Esophagus (tissue), 2 donors: ENCODE results near the gene RALGAPB. TPM values are rescaled to one million over a fixed set of nuclear protein-coding genes. Genes with fewer than 3 reads are reported as not detected.
A peak's percentile ranks its signal among the peaks of the same experiment; 100 is the strongest.
"Not testable (repeated sequence)": the region's sequence is repeated elsewhere in the genome, so short reads cannot be mapped to it uniquely, and the experiment has no call there.

Experiments used
- H3K27ac ChIP-seq, 2 donors: one replicate each; pipeline ENCODE4 v1.5.1; 2013; ENCODE audit warnings: low read depth in 2 of 2, mild to moderate bottlenecking in 2 of 2, inconsistent platforms in 1 of 2, low read length in 1 of 2, moderate library complexity in 1 of 2
- H3K27me3 ChIP-seq, 2 donors: one replicate each; pipeline ENCODE4 v1.6.1; 2013; ENCODE audit warnings: low read length in 2 of 2, control low read depth in 1 of 2, mild to moderate bottlenecking in 1 of 2; ENCODE audit not compliant: insufficient read depth in 2 of 2, control insufficient read depth in 1 of 2
- H3K36me3 ChIP-seq, 2 donors: one replicate each; pipeline ENCODE4 v1.6.1; 2013; ENCODE audit warnings: low read length in 1 of 2; ENCODE audit not compliant: control insufficient read depth in 2 of 2, insufficient read depth in 2 of 2
- H3K4me1 ChIP-seq, 2 donors: one replicate each; pipeline ENCODE4 v1.6.1; 2013; ENCODE audit warnings: low read length in 1 of 2; ENCODE audit not compliant: control insufficient read depth in 2 of 2, insufficient read depth in 2 of 2
- H3K4me3 ChIP-seq, 2 donors: one replicate each; pipeline ENCODE4 v1.5.1; 2013; ENCODE audit warnings: low read length in 2 of 2, mild to moderate bottlenecking in 2 of 2, low read depth in 1 of 2, moderate library complexity in 1 of 2
- H3K9me3 ChIP-seq, 2 donors: one replicate each; pipeline ENCODE4 v1.6.1; 2013; ENCODE audit warnings: mild to moderate bottlenecking in 2 of 2, low read depth in 1 of 2, low read length in 1 of 2, moderate library complexity in 1 of 2; ENCODE audit not compliant: control insufficient read depth in 2 of 2, insufficient read depth in 1 of 2
- WGBS, 2 donors: extraction: QIAGEN DNeasy Blood & Tissue Kit; methylation state at CpG; one replicate each; pipeline ENCODE4 v1.1.7; 2013; 5-methylcytosine and 5-hydroxymethylcytosine counted together
- polyA plus RNA-seq, 2 donors: library from polyadenylated mRNA; stranded (reverse); fragments of 200-250 nt; gene quantifications; one replicate each; pipeline ENCODE4 v1.2.3, GENCODE V29; 2013
- donor health status: healthy with polysubstance abuse.
- donor health status: Bipolar disorder and iron deficiency.

Gene RALGAPB
- polyA plus RNA-seq, 2 donors = 9.6 to 10.3 TPM

- H3K4me1 ChIP-seq, H3K36me3 ChIP-seq, H3K27me3 ChIP-seq, H3K4me3 ChIP-seq, H3K9me3 ChIP-seq: not testable (repeated sequence)
- 83 to 87% methylated on average over 15 of the region's 15 CpGs for WGBS, 2 donors
- peak overlapping the region in 1 of 2 donors; percentile 24 for H3K27ac ChIP-seq
Measured at GRCh38 chr20:38595886-38596285, 123.2 kb downstream of the RALGAPB start.

- Histone ChIP-seq H3K9me3 (no peaks in the 10 kb centered on the region), H3K27ac (peak overlapping the region in 1 of 2 donors; percentile 64), H3K4me3 (no peak overlapping the region), H3K27me3 (peaks cover 0 to 6% of the 10 kb centered on the region in 2 donors), H3K36me3 (no peaks in the 10 kb centered on the region), H3K4me1 (peaks cover 0 to 8% of the 10 kb centered on the region in 2 donors)
- 30 to 43% methylated on average over 9 of the region's 9 CpGs for WGBS, 2 donors
Measured at GRCh38 chr20:38599410-38599882, 126.8 kb downstream of the RALGAPB start.

GRCh38 chr20:38600057-38600456, 127.4 kb downstream of the RALGAPB start:
- Histone ChIP-seq H3K27me3 (peaks cover 0 to 6% of the 10 kb centered on the region in 2 donors), H3K27ac (peak overlapping the region in 1 of 2 donors; percentile 53), H3K4me3 (no peak overlapping the region), H3K4me1 (peaks cover 0 to 8% of the 10 kb centered on the region in 2 donors), H3K9me3 (no peaks in the 10 kb centered on the region), H3K36me3 (no peaks in the 10 kb centered on the region)
- WGBS, 2 donors = 95 to 100% methylated on average over 1 of the region's 1 CpG

- peaks cover 0 to 6% of the 10 kb centered on the region in 2 donors for H3K27me3 ChIP-seq
- no peaks in the 10 kb centered on the region for H3K9me3 ChIP-seq
- H3K27ac ChIP-seq = peak within 1 kb of the TSS; percentile 30 to 36
- H3K4me3 ChIP-seq = peak within 1 kb of the TSS; percentile 50 to 56
- WGBS, 2 donors = 9% methylated on average over 42 of the region's 42 CpGs
- H3K36me3 ChIP-seq = no peaks in the 10 kb centered on the region
- H3K4me1 ChIP-seq = peaks cover 0 to 8% of the 10 kb centered on the region in 2 donors
Measured at GRCh38 chr20:38601216-38602184, 128.9 kb downstream of the RALGAPB start, which contains the start of gene ARHGAP40. ARHGAP40 (plus strand) TSS chr20:38601809.

GRCh38 chr20:38602185-38602581, 129.5 kb downstream of the RALGAPB start:
- H3K36me3 ChIP-seq = no peaks in the 10 kb centered on the region
- no peaks in the 10 kb centered on the region for H3K9me3 ChIP-seq
- 54 to 57% methylated on average over 5 of the region's 5 CpGs for WGBS, 2 donors
- H3K27me3 ChIP-seq = peaks cover 0 to 6% of the 10 kb centered on the region in 2 donors
- H3K4me1 ChIP-seq = peaks cover 0 to 8% of the 10 kb centered on the region in 2 donors
- H3K27ac ChIP-seq = no peak overlapping the region
- H3K4me3 ChIP-seq = peak overlapping the region; percentile 50 to 56

GRCh38 chr20:38603286-38603685, 130.6 kb downstream of the RALGAPB start:
- Histone ChIP-seq H3K36me3 (no peaks in the 10 kb centered on the region), H3K4me1 (peaks cover 0 to 8% of the 10 kb centered on the region in 2 donors), H3K27ac (no peak overlapping the region), H3K4me3 (peak overlapping the region; percentile 21 to 50), H3K9me3 (no peaks in the 10 kb centered on the region), H3K27me3 (peaks cover 0 to 7% of the 10 kb centered on the region in 2 donors)
- WGBS, 2 donors = 78 to 83% methylated on average over 3 of the region's 3 CpGs

GRCh38 chr20:38604873-38605303, 132.2 kb downstream of the RALGAPB start:
- Histone ChIP-seq H3K4me1 (peaks cover 0 to 3% of the 10 kb centered on the region in 2 donors), H3K27me3 (peaks cover 0 to 7% of the 10 kb centered on the region in 2 donors), H3K36me3 (no peaks in the 10 kb centered on the region), H3K27ac (no peak overlapping the region), H3K4me3 (no peak overlapping the region), H3K9me3 (no peaks in the 10 kb centered on the region)
- 31 to 38% methylated on average over 4 of the region's 4 CpGs for WGBS, 2 donors

- 48% methylated on average over 12 of the region's 12 CpGs for WGBS, 2 donors
- Histone ChIP-seq H3K27ac (no peak overlapping the region), H3K4me3 (no peak overlapping the region), H3K36me3 (no peaks in the 10 kb centered on the region), H3K27me3 (peaks cover 0 to 2% of the 10 kb centered on the region in 2 donors), H3K9me3 (no peaks in the 10 kb centered on the region), H3K4me1 (no peaks in the 10 kb centered on the region)
Measured at GRCh38 chr20:38607351-38607750, 134.7 kb downstream of the RALGAPB start.

- no peak overlapping the region for H3K27ac ChIP-seq
- H3K9me3 ChIP-seq = no peaks in the 10 kb centered on the region
- H3K4me3 ChIP-seq = no peak overlapping the region
- 76 to 83% methylated on average over 4 of the region's 4 CpGs for WGBS, 2 donors
- no peaks in the 10 kb centered on the region for H3K36me3 ChIP-seq
- no peaks in the 10 kb centered on the region for H3K4me1 ChIP-seq
- H3K27me3 ChIP-seq = peaks cover 0 to 2% of the 10 kb centered on the region in 2 donors
Measured at GRCh38 chr20:38608188-38608587, 135.5 kb downstream of the RALGAPB start.
